NCI-H2227 treated with DMSO at 0.1 percent for 48 hours (cell line): ENCODE data around the gene ROBO2.

Experiments
- DNase-seq: peaks from one replicate; lab custom pipeline; 2025; lab: John Stamatoyannopoulos, UW

ROBO2 gene

DNA sequence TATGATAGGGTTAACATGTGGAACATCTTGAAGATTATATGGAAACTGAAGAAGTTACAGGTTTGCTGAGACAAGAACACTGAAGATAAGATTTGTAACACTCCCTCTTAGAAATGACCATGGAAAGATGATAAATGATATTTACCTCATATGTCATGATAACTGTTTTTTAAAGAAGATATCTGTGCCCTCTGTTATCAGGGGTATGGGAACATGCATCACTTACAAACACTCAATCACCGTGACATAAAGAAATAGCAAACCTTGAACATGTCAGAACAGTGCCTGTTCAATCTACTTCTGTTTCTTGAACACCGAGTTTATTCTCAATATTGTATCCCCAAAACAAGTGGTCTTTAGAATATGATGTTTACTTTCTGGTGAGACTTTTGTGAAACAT is 149.4 kb downstream of the ROBO2 start:
- no peak for DNase-seq

DNA sequence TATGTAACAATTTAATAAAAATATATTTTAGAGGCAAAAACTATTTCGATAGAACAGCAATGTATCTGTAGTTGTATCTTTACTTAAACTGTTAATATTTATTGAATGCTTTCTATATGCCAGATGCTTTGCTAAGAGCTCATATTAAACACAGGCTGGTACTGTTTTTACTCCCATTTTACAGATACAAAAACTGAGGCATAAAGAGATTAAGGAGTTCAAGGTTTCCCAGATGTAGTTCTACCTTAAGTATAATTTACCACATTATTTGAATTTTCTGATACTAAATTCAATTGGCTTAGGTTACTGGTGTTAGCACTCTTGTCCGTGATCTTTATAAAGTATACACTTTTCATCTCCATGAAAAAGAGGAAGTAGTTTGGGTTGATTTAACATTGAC is 149.8 kb downstream of the ROBO2 start:
- DNase-seq = no peak

DNA sequence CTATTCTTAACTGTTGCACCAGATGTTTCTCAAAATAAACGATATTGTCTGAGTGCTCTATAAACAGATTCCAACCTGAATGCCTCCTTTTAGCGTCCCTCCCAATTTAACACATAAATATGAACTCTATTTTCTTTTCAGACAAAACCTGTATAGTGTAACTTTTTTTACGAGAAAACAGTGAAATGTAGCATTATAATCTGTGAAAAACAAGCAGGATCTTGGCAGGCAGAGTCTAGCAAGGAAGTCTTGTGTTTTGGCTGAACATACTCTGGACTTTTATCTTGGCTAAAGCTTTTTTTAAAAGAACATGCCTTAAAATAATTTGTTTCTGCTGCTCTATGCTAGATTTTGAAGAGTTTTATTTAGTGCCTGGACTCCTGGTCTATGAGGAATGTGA is 150.5 kb downstream of the ROBO2 start:
- no peak for DNase-seq

DNA sequence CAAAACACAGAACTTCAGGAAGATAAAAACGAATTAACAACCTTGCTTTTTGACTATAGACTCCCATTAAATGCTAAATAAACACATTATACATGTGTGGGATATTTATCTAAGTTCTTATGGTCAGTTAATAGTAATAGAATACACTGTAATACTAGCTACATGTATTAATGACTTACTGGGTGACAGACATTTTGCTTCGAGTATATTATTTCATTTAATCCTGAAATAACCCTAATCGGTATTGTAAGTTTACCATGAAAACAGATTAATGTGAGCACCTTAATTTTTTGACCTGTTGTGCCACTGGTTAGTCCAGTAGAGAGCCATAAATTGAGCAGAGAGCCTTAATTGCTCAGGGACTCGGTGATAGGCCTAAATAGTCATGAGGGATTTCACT is 151.1 kb downstream of the ROBO2 start:
- DNase-seq = no peak

DNA sequence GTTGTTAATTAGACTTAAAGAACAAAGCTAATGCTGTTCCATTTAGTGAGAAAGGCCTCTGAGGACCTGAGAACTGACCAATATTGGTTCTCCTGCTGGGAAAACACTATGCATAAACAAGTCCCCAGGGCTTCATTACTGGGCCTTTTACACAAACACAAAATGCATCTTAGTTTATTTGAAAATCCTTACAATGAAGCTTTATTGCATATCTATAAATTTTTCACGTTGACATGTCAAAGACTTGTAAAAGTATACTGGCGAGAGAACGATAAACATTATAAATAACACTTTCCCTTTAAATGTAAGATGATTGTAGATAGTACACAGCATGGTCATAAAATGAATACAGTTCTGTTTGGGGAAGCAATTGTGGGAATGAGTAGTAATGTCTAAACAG is 151.7 kb downstream of the ROBO2 start:
- DNase-seq = no peak

DNA sequence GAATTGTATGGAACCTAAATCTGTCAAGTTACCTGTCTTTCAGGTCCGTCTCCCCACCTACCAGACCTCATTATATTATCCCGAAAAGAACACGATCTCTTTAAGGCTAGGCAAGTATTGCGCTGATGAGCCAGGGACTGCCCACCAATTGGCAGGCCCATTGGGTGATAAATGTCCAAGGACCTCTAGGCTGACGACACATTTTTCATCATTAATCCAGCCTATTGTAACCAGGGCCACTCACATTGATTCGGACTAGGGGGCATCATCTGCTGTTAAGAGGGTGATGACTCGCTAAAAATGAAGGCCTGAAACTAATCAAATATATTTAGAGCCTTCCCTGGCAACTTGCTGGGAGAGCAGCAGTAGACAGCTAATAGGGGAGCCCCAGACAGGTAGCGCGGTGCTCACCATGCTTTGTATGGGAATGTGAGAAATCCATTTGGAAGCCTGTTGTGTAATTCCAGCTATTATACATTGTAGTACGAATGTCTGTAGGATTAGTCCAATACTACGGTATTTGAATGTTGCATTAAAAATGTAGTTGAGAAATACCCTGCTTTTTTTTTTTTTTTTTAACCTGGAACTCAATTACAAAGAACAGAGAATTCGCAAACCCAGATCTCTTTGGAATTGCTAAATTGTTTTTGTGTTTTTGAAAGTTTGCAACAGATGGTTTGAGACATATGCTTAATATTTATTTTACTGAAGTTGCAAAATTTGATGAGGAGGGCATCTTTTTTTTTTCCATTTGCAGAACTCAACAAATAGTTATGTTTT is 156.1 kb downstream of the ROBO2 start:
- no peak for DNase-seq

DNA sequence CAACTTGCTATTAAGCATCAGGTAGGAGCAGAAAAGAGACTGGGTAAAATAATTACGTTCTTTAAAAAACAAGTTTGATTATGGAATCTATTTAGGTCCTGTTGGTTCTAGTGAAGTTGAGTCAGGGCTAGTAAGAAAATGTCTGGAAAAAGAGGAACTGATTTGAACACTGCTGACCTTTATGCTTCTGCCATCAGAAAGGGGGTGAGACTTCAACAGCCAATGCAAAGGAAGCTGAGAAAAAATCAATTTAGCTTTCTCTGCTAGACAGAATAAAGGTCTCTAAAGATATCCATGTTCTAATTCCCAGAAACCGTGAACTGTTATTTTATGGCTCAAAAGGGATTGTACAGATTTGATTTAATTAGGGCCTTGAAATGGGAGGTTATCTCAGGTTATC is 157.5 kb downstream of the ROBO2 start:
- no peak for DNase-seq

DNA sequence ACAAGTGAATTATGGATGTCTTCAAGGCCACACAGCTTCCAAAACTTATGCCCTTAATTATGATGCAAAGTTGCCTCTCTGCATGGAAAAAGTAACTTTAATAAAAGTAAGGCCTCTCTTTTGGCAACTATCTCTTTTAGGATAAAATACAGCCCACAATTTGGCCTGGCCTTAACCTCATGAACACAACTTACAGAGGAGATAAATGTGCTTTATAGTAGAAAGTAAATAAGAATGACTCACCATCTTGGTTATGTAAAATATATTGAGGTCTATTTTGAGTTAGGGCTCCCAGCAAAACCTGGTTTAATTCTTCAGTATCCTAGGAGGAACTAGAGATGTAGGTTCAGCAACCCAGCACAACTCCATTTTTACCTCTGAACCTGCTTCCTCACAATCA is 164.0 kb downstream of the ROBO2 start:
- DNase-seq = no peak

DNA sequence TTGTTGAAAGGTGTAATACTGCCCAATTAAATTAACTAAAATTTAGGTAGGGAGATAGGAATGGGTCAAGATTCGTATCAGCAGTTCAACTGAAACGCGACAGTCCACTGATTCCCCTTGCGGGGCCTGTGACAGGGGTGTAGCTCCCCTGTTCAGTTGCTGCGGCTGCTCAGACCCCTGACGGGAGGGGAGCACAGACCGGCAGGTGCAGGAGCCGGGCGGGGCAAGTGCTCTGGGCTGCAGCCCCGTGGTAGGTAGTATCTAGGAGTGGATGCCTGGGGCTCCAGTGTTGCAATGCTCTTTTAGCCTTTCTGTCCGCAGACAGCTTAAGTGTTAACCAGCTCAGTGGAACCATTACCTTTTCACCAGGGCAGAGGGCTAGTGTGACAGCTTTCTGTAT is 164.9 kb downstream of the ROBO2 start:
- no peak for DNase-seq

DNA sequence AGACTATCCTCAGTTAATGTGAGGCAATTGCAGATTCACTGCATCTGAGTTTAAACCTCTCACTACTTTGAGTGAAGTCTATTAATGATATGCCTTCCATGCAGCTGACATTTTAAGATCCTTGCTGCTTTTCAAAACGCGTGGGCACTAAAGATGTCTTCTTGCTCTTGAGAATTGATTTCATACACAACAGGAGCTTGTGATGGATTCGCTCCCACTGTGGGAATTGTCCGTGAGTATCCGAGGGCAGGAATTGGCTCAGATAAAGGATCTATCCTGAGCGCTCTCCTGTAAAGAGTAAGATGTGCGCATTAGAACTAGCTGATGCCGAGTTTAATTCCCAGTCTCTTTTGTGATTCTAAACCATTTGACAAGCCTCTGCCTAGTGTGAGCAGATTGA is 167.9 kb downstream of the ROBO2 start:
- no peak for DNase-seq

DNA sequence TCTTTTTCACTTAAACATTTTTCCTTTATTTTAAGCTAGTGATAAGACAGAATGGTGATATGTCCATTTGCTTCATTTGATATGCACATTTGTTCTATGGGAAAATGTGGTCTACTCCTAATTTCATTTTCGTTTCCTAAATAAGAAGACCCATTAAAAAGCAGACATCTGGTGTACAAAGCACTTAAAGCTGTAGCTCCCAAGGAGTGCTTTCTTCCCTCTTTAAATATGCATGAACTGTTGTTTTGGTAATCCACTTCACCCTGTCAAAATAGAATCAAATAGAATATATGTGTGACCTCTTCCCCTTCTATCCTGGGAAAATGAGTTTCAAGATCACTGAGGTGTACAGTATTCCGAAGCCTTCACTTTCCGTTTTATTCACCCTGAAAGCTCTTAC is 182.8 kb downstream of the ROBO2 start:
- DNase-seq = no peak

DNA sequence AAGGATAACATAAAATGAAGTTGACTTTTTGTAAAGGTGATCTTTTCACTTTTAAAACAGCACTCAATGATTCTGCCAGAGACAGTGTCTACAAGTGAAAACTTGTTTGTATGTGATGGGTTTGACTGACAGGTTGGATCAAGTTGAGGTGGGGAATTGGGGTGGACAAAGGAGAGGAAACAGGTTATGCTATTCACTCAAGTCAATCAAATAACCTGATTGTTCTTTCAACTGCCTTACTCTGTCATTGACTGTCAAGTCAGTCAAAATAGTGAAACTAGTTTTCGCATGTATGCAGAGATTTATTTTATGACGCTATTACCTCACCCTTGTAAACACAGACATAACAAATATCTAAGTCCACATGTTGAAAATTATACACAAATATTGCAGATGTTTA is 187.7 kb downstream of the ROBO2 start:
- DNase-seq = no peak

DNA sequence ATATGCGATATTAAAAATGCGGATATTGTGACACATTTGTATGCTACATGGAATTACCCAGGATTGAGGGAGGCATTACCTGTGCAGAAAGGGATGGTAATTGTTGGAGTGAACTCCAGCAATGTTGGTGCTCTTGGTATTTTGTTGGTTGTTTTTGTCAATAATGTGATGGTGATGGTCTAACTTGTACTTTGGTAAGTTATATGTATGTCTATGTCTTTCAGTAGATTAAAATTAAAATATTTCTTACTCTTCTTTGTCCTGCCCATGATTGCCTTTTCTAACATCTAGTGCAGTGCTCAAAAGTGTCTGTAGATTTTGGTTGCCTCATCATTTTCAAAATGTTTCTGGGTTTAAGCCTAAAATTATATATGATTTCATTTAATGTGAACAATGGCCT is 192.7 kb downstream of the ROBO2 start:
- DNase-seq = no peak

DNA sequence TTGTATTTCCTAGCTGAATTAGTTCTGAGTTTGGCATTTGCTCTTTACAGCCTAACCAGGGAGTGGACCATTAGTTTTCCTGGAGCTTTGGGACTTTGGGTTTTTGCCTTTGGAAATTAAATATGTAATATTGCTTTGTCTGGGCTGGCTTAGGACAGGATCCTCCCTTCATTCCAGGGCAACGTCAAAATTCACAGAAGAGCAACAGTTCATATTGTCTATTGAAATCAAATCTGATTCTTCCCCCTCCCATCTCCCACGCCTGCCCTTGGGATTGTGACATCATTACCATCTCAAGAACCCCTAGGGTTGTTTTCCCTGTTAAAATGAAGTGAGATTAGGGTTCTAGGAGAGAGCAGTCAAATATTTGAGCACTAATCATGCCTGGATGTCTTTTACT is 194.1 kb downstream of the ROBO2 start:
- no peak for DNase-seq

DNA sequence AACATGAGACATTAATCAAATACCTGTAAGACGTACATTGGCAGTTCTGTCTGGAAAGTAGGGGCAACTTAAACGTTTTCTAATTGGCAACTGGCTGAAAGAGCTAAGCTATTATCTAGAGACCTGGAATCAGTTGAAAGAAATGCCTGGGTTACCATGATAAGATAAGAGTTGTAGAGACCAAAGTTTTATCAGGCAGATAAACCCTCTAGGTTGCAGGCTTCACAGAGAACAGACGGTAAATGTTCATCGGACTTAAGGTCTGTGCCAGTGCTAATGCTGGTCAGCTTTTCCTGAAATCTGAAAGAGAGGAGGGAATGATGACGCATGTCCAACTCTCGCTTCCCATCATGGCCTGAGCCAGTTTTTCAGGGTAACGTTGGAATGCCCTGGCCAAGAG is 196.2 kb downstream of the ROBO2 start:
- DNase-seq = no peak

DNA sequence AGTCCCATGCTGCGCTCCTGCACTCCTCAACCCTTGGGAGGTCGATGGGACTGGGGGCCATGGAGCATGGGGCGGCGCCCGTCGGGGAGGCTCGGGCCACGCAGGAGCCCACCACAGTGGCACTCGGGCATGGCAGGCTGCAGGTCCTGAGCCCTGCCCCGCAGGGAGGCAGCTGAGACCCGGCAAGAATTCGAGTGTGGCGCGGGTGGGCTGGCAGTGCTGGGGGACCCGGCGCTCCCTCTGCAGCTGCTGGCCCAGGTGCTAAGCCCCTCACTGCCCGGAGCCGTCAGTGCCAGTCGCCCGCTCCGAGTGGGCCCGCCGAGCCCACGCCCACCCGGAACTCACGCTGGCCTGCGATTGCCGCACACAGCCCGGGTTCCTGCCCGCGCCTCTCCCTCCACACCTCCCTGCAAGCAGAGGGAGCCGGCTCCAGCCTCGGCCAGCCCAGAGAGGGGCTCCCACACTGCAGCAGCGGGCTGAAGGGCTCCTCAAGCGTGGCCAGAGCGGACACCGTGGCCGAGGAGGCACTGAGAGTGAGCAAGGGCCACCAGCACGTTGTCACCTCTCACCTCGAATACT is 200.3 kb downstream of the ROBO2 start:
- no peak for DNase-seq

DNA sequence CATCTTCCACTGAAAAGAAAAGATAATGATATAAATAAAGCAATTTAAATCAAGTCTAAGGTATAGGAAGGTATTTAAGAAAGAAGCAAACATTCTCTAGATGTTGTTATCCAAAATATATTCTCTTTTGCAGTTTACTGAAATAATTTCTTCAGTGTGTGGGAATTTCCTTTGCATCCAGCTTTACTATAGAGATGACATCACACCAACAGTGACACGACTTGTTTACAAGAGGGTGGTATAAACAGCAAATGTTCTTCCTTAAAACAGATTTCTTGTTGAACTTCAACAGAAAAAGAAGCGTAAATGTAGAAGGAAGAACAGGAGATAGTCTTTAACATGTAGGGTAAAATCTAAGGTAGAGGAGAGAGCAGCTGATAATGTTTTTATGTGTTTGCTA is 202.5 kb downstream of the ROBO2 start:
- DNase-seq = no peak

DNA sequence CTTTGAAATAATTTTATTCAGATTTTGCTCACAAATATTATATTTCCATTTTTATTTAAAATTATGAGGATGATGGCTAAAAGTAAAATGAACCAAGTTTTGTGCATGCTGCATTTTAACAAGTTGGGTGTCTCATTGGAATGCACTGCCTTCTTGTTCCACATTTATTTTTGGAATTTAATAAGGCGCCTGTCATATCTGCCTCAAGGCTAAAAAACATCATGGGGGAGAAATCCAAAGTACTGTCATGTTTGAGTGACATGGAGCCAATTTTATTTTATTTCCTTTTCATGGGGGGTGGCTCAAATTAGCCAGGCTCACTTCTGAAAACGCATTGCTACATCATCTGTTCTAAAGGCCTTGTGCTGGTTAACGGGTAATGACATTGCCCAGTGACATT is 205.1 kb downstream of the ROBO2 start:
- DNase-seq = no peak

DNA sequence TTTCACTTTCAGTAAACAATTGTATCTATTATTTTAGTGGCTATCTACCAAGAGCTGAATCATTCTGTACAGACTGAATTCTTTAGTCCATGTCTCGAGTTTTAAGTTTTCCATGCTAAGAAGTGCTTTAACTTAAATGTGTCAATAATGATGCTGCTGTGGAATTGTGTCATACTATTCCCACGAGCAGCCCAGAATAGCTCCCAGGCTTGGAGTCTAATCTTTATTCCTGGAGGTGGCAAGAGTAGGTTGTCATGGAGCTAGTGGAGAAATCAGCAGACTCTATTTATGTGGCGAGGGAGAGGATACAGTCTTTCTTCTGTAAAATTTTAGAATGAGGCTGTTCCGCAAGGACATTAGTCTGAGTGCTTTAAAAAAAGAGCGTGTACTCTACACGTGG is 207.2 kb downstream of the ROBO2 start:
- DNase-seq = no peak

DNA sequence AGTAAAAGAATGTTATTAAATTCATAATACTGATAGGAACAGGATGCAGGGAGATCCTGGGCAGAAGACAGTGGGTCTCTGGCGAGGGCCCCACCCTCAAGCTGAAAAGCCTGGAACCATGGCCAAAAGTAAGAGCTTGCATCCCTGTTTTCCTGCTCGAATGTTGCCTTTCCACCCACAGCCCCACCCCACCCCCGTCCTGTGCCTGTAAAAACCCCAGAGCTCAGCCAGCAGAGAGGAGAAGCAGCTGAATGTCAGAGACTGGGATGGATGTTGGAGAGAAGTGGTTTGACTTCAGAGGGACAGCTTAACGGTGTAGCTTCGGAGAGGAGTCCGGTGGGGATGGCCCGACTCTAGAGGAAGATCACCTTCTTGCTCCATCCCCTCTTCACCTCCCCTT is 207.9 kb downstream of the ROBO2 start:
- DNase-seq = no peak

DNA sequence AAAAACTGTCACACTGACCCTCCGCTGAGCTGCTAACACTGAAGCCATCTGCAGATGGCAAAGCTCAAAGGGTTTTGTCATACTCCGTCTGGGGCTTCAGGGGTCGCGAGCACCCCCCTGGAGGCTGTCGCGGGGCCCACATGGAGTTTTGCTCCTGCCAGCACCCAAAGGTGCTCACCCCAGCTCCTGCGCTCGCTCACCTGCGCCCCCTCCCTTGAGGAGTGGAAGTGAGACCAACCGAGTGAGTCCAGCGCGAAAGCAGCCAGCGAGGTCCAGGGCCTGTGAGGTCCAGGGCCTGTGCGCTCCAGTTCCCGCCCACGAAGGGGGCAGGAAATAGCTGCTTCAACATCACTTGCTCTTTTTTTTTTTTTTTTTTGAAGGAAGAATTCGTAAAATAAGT is 208.5 kb downstream of the ROBO2 start:
- DNase-seq = no peak

DNA sequence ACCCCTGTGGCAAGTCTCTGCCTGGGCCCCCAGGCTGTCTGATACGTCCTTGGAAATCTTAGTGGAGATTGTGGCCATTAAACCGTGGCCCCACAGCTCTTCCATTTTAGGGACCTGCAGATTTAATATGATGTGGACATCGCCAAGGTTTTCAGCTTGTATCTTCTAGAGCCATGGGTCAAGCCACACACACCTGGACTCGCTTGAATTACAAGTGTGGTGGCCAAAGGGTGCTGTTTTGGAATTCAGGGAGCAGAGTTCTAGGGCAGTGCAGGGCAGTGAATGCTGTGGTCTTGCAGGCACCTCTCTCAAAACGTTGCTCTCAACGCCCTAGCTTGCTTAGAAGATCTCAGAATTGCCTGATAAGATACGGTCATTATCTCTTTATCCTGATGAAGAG is 211.2 kb downstream of the ROBO2 start:
- DNase-seq = no peak

DNA sequence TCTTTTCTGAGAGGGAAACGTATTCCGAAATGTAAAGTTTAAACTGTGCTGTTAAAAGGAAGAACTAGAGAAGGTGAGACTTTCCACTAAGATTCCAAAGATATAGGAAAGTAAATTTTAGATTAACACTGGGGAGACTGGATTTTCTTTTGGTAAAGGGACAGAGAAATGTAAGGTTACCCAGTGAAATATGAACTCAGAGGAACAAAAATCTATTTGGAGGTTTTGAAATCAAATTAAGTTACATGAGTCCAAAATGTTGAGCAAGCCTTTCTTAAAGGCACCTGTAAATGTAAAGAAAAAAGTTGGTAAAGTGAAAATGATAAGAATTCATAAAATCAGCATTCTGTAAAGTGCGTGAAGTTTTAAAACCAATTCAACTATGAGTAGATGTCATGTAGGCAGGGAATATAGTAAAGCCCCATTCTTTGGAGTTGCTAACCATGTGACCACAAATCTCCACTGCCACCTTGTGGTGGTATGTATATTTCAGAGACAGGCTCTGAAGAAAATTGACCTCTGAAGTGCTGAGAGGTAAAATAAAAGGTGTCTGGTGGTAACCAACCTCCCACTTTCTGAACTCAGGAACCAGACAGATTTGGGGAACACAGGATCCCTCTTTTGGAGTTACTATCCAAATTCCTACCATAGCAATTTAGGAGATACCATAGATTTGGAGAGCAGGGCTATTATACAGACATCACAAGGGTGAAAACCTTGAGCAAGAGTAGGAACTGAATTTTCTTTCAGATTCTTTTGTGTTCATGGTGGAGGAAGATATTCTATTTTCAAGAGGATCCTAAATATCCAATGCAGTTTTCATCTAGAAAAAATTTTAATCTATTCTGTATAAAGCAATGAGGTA is 215.3 kb downstream of the ROBO2 start:
- peak; percentile 47 for DNase-seq
